A673 (cell line): Measurements from ENCODE around the gene TMEM266.
A peak's percentile ranks its signal among the peaks of the same experiment; 100 is the strongest.

Experiments
- CTCF ChIP-seq: fragments of 300-800, 200-600 bp; sonication (generic); conservative IDR thresholded peaks from 2 replicates; pipeline ENCODE4 v1.5.1; 2017; ENCODE audit warnings: low read depth, mild to moderate bottlenecking, antibody characterized with exemption, low read length, moderate library complexity, mixed read lengths
- EZH2 ChIP-seq: fragments of 200-600 bp; sonication (generic); IDR thresholded peaks from 2 replicates; pipeline ENCODE4 v1.6.1; 2017; ENCODE audit warnings: borderline replicate concordance, low read depth, mild to moderate bottlenecking, mixed read lengths, antibody characterized with exemption, low read length; ENCODE audit not compliant: poor library complexity, severe bottlenecking

GRCh38 chr15:76185716-76186115 is 125.9 kb downstream of the TMEM266 start:
- TF ChIP-seq CTCF: peak; percentile 75
- TF ChIP-seq EZH2: no peak
